AG09319 (cell line): ENCODE data around the gene NAB2.

Experiments
- DNase-seq: peaks from one replicate; pipeline ENCODE4 v3.0.0-alpha.2; 2010; ENCODE audit warnings: low read depth; ENCODE audit errors: extremely low read depth
- TF ChIP-seq, protein P1 (sequence below): IDR thresholded peaks from 2 replicates; pipeline ENCODE4 v1.5.1; 2011; ENCODE audit warnings: low read depth, mild to moderate bottlenecking, inconsistent platforms, low read length, moderate library complexity

NAB2 gene

DNA sequence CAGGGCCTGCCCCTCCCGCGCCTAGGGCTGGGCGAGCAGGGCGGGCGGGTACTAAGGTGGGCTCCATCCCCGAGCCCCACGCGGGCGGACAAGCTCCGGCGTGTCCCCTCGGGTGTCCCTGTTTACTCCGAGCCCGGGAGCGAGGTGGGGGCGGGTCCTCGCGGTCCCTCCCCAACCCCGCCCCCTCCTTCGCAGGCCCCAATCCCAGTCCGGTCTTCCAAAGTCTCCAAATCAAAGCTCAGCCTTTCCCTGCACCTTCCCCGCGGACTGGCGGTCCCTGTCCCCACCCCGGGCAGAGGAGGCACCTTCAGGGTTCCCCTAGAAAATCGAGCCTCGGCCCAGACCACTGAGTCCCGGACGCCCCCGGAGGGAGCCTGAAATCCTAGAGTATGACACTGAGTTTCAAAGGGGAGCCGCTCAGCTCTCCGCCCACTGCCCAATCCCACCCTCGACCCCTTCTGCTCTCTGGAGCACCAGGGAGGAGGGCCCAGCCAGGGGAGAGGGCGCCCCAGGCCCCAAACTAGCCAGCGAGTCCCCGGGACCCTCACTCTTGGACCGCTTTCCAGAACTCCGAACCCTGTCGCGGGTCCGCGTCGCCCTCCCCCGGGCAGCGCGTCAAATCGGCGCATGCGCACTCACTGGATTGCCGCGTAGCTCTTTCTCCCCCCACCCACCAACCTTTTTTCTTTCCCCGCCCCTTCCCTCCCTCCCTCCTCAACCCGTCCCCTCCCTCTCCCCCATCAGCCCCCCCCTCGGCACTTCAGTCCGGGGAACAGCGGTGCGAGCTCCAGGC is 39.0 kb downstream of the NAB2 start, which contains the start of gene LRP1:
TSS of gene LRP1 (plus strand) at position 758 of the 793 bp plus-strand sequence. CDS start 482 bp downstream, outside the sequence.
- TF ChIP-seq, protein P1, sequence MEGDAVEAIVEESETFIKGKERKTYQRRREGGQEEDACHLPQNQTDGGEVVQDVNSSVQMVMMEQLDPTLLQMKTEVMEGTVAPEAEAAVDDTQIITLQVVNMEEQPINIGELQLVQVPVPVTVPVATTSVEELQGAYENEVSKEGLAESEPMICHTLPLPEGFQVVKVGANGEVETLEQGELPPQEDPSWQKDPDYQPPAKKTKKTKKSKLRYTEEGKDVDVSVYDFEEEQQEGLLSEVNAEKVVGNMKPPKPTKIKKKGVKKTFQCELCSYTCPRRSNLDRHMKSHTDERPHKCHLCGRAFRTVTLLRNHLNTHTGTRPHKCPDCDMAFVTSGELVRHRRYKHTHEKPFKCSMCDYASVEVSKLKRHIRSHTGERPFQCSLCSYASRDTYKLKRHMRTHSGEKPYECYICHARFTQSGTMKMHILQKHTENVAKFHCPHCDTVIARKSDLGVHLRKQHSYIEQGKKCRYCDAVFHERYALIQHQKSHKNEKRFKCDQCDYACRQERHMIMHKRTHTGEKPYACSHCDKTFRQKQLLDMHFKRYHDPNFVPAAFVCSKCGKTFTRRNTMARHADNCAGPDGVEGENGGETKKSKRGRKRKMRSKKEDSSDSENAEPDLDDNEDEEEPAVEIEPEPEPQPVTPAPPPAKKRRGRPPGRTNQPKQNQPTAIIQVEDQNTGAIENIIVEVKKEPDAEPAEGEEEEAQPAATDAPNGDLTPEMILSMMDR = no peak
- peak; percentile 93 for DNase-seq

- no peak for DNase-seq
- TF ChIP-seq, protein P1 = no peak
Observed at GRCh38 chr12:57128519-57129247, 39.8 kb downstream of the NAB2 start.

DNA sequence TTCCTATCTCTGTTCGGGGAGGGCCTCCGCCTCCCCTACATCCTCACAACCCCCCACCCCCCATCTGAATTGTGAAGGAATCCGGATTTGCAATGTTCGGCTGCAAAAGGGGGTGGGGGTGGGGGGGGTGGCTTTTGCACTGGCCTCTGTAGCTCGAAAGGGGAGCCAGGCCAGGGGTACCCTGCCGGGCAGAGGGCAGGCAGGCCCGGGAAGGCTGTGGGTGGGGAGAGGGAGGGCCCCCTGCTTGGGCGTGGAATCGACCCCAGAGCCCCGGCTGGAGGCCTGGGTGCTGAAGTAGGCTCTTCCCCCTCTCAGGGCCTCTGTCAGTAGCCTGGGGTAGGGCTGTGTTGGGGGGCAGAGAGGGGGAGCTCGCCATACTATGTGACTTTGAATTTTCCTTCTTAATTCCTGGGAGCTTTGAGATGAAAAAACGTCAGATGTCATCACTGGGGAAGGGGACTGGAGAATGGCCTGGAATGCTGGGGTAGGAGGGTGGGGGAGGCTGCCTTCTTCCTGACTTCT is 40.5 kb downstream of the NAB2 start:
- DNase-seq = no peak
- TF ChIP-seq, protein P1 = no peak

DNA sequence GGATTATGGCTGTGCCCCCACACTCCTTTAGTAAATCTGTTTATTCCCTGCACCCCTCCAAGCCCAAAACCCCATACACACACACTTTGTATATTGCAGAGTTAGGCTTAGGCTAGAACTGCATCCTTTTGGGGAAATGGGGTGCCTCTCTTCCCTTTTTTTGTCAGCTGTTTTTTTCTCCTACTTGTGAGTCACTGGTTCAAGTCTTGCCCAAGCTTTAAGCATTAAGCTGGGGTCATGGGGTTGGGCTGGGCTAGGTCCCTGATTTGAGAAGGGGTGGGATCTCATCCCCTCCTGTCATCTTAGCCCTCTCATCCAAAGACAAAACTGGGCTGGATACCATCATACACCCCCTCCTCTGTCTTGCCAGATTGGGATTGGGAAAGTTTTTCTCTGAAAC is 41.0 kb downstream of the NAB2 start:
- TF ChIP-seq, protein P1 = no peak

DNA sequence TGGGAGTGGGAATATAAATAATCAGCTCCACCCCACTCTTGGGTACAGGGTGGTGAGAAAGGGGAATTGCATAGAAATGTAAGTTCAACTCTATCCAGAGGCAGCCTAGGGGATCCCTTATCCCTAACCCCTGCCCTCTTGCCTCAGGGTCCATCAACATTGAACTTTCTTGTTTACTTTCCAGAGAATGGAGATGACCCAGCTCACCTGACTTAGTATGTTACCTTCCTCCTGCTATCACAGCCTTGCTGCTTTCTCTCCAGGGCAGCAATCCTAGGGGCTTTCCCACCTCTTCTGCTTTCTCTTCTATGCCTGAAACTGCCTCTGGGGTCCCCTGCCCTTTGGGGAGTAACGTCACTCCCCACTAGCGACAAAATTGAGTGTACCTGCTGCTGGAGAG is 42.0 kb downstream of the NAB2 start:
- TF ChIP-seq, protein P1 = no peak
- no peak for DNase-seq

More for the DNA sequence above, 41.0 kb downstream of the NAB2 start:
- DNase-seq = no peak

GRCh38 chr12:57131896-57132744 is 43.2 kb downstream of the NAB2 start:
- no peak for DNase-seq
- TF ChIP-seq, protein P1 = no peak
